GM10248 (cell line): ENCODE results near the gene WIF1.

ENCODE experiments used
- CTCF ChIA-PET: fragments of 300-600 bp; sonication (Branson Sonifier 250); formaldehyde crosslinking; extraction: SDS; loops from one replicate; lab custom pipeline; 2021; ENCODE audit warnings: antibody characterized with exemption; lab: Yijun Ruan, JAX
- POLR2A ChIA-PET: fragments of 350-650 bp; sonication (Branson Sonifier 250); formaldehyde crosslinking; extraction: SDS; loops from one replicate; lab custom pipeline; 2020; ENCODE audit warnings: antibody characterized with exemption; lab: Yijun Ruan, JAX
- DNase-seq: peaks from one replicate; pipeline ENCODE4 v3.0.0; 2012; ENCODE audit errors: extremely low spot score
- CTCF ChIP-seq: IDR thresholded peaks from 2 replicates; pipeline ENCODE4 v1.5.1; 2012; ENCODE audit warnings: mild to moderate bottlenecking, low read depth; ENCODE audit errors: extremely low read depth, missing control alignments, control extremely low read depth

Gene WIF1

GRCh38 chr12:65086236-65086635 is 34.9 kb downstream of the WIF1 start:
- POLR2A ChIA-PET: no interaction called here
- CTCF ChIA-PET: interaction anchor here (1.1 to 1.6 kb wide), 3 partner anchors 16 to 36 kb away, joined by 3 read pairs; partner anchors contain the start of gene WIF1
- DNase-seq: no peak
- TF ChIP-seq CTCF: no peak

GRCh38 chr12:65084579-65084978 is 36.5 kb downstream of the WIF1 start:
- CTCF ChIA-PET: no interaction called here
- TF ChIP-seq CTCF: no peak
- no peak for DNase-seq
- POLR2A ChIA-PET: no interaction called here

- no peak for DNase-seq
- no peak for TF ChIP-seq CTCF
- ChIA-PET CTCF (interaction anchor here (1.5 kb wide), 1 partner anchor 23 kb away, joined by 5 read pairs; no protein-coding TSS in a partner anchor), POLR2A (no interaction called here)
Measured at GRCh38 chr12:65083581-65083980, 37.5 kb downstream of the WIF1 start.

GRCh38 chr12:65082406-65082805 is 38.7 kb downstream of the WIF1 start:
- POLR2A ChIA-PET: no interaction called here
- TF ChIP-seq CTCF: no peak

GRCh38 chr12:65081496-65081895 is 39.6 kb downstream of the WIF1 start:
- POLR2A ChIA-PET: no interaction called here
- DNase-seq: no peak
- no peak for TF ChIP-seq CTCF
- CTCF ChIA-PET: no interaction called here

More at GRCh38 chr12:65082406-65082805, 38.7 kb downstream of the WIF1 start:
- DNase-seq: no peak
- CTCF ChIA-PET: no interaction called here

- POLR2A ChIA-PET: no interaction called here
- CTCF ChIA-PET: no interaction called here
- DNase-seq: no peak
Measured at GRCh38 chr12:65074932-65075331, 46.2 kb downstream of the WIF1 start.

More at GRCh38 chr12:65074932-65075331, 46.2 kb downstream of the WIF1 start:
- no peak for TF ChIP-seq CTCF
